HL-60 (cell line): Measurements from ENCODE around the gene SORCS2.

Experiments used
- DNase-seq, 2 experiments: peaks; one replicate each; pipeline ENCODE4 v3.0.0-alpha.2; 2010 to 2020; ENCODE audit warnings: low read depth in 1 of 2, low spot score in 1 of 2
- H3K27ac ChIP-seq: fragments of 250-450 bp; sonication (Bioruptor Pico); replicated peaks from 2 replicates; pipeline ENCODE4 v1.5.1; 2020; ENCODE audit warnings: mild to moderate bottlenecking, moderate library complexity
- H3K27me3 ChIP-seq: fragments of 250-450 bp; sonication (Bioruptor Pico); 2 replicates; pipeline ENCODE4 v1.5.1; 2021; ENCODE audit warnings: mild to moderate bottlenecking, moderate library complexity; ENCODE audit not compliant: insufficient read depth, poor library complexity, severe bottlenecking
- H3K4me3 ChIP-seq: replicated peaks from 2 replicates; pipeline ENCODE4 v1.5.1; 2011; ENCODE audit warnings: mild to moderate bottlenecking, control low read depth, low read length; ENCODE audit not compliant: insufficient read depth
- GABPA ChIP-seq: IDR thresholded peaks from 2 replicates; pipeline ENCODE4 v1.6.1; 2012; ENCODE audit warnings: low read depth
- POLR2AphosphoS5 ChIP-seq: IDR thresholded peaks from 2 replicates; pipeline ENCODE4 v1.6.1; 2012; ENCODE audit warnings: low read depth
- SPI1 ChIP-seq: IDR thresholded peaks from 2 replicates; pipeline ENCODE4 v1.6.1; 2012; ENCODE audit warnings: low read depth, mild to moderate bottlenecking, borderline replicate concordance
- TF ChIP-seq, protein P1 (sequence below): IDR thresholded peaks from one replicate; pipeline ENCODE4 v1.5.1; 2011; ENCODE audit warnings: low read length, control low read depth, inconsistent platforms; ENCODE audit not compliant: insufficient read depth
- TF ChIP-seq, protein P2 (sequence below): IDR thresholded peaks from 2 replicates; pipeline ENCODE4 v1.6.1; 2012; ENCODE audit warnings: low read depth; ENCODE audit not compliant: insufficient replicate concordance

Gene SORCS2

DNA sequence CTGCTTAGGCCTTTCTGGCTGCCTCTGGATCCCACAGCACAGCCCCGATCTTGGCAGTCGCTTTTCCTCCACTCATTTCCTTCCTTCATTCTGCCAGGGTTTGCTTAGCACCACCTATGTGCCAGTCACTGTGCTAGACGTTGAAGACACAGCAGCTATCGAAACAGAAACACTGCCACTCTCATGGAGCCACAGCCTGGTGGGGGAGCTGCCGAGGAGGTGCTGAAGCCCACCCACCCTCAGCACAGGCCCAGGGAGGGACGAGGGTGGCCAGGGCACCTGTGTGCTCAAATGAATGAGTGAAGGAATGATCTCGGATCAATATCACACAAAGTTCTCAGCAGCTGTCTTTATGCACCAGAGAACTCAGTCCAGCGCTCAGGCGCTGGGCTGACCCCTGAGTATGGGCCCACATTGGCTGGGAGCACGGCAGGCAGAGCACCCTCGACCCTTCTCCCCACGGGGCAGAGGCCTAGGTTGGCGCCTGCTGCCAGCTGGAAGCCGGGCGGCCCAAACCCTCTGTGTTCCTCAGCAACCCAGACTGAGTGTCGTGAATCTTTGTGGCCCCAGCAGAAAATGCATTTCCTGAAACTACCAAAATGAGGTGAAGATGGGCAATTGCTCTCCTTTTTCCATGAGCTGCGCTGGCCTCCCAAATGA, 108.9 kb downstream of the SORCS2 start:
- no peak for DNase-seq
- Histone ChIP-seq H3K4me3 (no peak overlapping the region), H3K27ac (no peak overlapping the region), H3K27me3 (peaks cover 2% of the 10 kb centered on the region)
- TF ChIP-seq GABPA (no peak), POLR2AphosphoS5 (no peak), SPI1 (no peak)
- TF ChIP-seq, protein P1, sequence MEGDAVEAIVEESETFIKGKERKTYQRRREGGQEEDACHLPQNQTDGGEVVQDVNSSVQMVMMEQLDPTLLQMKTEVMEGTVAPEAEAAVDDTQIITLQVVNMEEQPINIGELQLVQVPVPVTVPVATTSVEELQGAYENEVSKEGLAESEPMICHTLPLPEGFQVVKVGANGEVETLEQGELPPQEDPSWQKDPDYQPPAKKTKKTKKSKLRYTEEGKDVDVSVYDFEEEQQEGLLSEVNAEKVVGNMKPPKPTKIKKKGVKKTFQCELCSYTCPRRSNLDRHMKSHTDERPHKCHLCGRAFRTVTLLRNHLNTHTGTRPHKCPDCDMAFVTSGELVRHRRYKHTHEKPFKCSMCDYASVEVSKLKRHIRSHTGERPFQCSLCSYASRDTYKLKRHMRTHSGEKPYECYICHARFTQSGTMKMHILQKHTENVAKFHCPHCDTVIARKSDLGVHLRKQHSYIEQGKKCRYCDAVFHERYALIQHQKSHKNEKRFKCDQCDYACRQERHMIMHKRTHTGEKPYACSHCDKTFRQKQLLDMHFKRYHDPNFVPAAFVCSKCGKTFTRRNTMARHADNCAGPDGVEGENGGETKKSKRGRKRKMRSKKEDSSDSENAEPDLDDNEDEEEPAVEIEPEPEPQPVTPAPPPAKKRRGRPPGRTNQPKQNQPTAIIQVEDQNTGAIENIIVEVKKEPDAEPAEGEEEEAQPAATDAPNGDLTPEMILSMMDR, result no peak
- TF ChIP-seq, protein P2, sequence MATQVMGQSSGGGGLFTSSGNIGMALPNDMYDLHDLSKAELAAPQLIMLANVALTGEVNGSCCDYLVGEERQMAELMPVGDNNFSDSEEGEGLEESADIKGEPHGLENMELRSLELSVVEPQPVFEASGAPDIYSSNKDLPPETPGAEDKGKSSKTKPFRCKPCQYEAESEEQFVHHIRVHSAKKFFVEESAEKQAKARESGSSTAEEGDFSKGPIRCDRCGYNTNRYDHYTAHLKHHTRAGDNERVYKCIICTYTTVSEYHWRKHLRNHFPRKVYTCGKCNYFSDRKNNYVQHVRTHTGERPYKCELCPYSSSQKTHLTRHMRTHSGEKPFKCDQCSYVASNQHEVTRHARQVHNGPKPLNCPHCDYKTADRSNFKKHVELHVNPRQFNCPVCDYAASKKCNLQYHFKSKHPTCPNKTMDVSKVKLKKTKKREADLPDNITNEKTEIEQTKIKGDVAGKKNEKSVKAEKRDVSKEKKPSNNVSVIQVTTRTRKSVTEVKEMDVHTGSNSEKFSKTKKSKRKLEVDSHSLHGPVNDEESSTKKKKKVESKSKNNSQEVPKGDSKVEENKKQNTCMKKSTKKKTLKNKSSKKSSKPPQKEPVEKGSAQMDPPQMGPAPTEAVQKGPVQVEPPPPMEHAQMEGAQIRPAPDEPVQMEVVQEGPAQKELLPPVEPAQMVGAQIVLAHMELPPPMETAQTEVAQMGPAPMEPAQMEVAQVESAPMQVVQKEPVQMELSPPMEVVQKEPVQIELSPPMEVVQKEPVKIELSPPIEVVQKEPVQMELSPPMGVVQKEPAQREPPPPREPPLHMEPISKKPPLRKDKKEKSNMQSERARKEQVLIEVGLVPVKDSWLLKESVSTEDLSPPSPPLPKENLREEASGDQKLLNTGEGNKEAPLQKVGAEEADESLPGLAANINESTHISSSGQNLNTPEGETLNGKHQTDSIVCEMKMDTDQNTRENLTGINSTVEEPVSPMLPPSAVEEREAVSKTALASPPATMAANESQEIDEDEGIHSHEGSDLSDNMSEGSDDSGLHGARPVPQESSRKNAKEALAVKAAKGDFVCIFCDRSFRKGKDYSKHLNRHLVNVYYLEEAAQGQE, result no peak

DNA sequence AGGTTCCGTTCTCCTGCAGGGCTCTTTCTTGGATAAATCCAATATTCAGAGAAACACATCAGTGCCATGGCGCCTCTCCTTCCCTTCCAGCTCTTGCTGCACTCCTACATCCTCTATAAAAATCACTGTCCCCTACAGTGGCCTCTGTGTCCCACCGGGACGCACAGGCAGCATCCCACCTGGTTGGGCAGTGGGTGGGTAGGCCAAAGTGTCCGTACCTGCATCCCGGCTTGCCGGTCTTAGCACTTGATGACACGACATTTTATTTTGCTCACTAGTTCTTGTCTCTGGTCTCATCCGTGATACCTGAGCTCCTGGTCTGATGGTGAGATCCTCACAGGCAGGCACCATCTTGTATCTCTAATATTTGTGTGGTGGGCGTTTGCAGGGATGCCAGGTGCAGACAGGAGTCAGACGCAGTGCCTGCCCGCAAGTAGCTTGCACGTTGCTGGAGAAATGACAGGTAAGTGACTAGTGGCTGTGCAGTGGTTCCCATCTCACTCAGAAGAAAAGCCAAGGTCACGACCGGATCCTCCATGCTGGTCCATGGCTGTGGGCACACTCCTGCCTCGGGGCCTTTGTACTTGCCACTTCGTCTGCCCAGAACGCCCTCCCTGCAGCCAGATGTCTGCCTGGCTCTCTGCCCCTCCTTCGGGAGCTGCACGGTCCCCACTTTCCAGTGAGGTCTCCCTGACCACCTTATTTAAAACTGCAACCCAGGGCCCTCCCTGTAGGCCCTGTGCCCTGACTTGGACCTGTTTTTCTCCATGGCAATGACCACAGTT, 109.7 kb downstream of the SORCS2 start:
- H3K27ac ChIP-seq, result no peak overlapping the region
- H3K4me3 ChIP-seq, result no peak overlapping the region
- DNase-seq, result no peak
- TF ChIP-seq GABPA (no peak), POLR2AphosphoS5 (no peak), SPI1 (no peak)
- TF ChIP-seq, protein P1, result no peak
- TF ChIP-seq, protein P2, result no peak
- peaks cover 2% of the 10 kb centered on the region for H3K27me3 ChIP-seq

DNA sequence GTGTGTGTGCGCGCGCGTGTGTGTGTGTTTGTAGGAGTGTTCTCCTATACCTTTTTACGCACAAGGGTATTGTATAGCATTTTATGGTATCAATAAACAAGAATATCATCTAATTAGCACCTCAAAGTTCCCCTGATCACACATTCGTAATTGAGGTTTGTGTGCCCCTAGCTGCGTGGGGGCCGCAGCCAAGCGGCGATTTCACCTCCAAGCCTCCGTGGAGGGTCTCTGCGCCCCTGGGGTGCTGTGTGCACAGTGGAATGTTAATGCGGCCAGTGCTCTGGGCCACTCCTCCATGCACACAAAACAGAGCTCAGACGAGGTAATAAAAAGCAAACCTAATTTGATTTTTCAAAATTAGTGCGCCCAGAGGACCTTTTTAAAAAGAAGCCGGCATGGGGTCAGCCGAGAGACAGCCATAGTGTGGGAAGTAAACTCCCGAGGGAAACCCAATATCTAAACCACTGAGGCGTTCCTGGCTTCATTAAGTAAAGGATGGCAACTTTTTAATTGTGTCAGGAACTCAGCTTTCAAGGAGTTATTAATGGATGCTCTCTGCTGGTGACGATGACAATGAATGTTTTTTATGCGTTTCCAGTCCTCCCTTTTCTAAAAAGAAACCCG, 110.6 kb downstream of the SORCS2 start:
- Histone ChIP-seq H3K27ac (no peak overlapping the region), H3K4me3 (no peak overlapping the region), H3K27me3 (peaks cover 2% of the 10 kb centered on the region)
- TF ChIP-seq SPI1 (no peak), GABPA (no peak), POLR2AphosphoS5 (no peak)
- TF ChIP-seq, protein P2, result no peak
- TF ChIP-seq, protein P1, result no peak
- DNase-seq, result no peak
